Brain microvascular endothelial cell (primary cell): Measurements from ENCODE around the gene PNKP.

Source experiments
- DNase-seq: peaks from one replicate; pipeline ENCODE4 v3.0.0-alpha.2; 2020
- H3K27ac ChIP-seq: fragments of 250-450 bp; sonication (Bioruptor Pico); 2 replicates; pipeline ENCODE4 v1.5.1; 2020; ENCODE audit warnings: mild to moderate bottlenecking, moderate library complexity
- H3K27me3 ChIP-seq: fragments of 250-450 bp; sonication (Bioruptor Pico); replicated peaks from 2 replicates; pipeline ENCODE4 v1.5.1; 2020; ENCODE audit warnings: mild to moderate bottlenecking
- H3K36me3 ChIP-seq: fragments of 250-450 bp; sonication (Bioruptor Pico); replicated peaks from 2 replicates; pipeline ENCODE4 v1.5.1; 2020; ENCODE audit warnings: mild to moderate bottlenecking
- H3K4me3 ChIP-seq: 2 replicates; pipeline ENCODE4 v1.5.1; 2011; ENCODE audit warnings: low read depth, mild to moderate bottlenecking, control low read depth, low read length, moderate library complexity
- CTCF ChIP-seq: IDR thresholded peaks from 2 replicates; pipeline ENCODE4 v1.5.1; 2011; ENCODE audit warnings: low read depth, mild to moderate bottlenecking, moderate library complexity, low read length, control low read depth, inconsistent platforms; ENCODE audit errors: missing control alignments
- in situ Hi-C: cut with HindIII; loops from 2 replicates; pipeline ENCODE4 v1.10.0; 2017; ENCODE audit warnings: low sequenced_read_pairs, low pct_ligation_motif_present

PNKP gene

DNA sequence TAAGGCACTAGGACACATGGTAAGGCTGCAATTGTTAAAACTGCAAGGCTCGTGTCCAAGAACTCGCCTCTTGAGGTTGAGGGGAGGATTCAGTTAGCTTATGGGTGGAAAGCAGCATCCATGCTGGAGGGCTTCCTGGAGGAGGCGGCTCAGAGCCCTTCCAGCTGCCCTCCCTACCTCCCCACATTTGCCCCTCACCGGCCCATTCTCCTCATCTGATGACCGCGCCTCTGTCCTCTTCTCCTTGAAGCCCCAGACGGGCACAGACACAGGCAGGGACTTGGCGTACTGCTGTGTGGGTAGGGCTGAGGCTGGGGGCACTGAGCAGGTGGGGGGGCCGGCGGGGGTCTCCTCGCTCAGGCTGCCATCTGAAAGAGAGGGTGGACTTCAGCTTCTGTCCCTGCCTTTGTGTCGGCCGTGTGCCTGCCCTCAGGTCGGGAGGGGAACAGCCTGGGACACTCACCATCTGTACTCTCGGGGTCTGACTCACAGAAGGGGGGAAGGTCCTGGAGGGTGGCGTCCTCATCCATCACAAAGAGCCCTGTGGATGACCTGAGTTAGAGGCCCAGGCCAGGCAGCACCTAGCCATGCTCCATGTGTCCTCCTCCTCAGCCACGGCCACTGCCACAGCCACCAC is 4.1 kb upstream of the PNKP start:
- no peaks in the 10 kb centered on the region for H3K27me3 ChIP-seq
- TF ChIP-seq CTCF, result no peak
- no peak for DNase-seq
- H3K27ac ChIP-seq, result no peak overlapping the region
- in situ Hi-C loops, result no loop called here
- peaks cover 4% of the 10 kb centered on the region for H3K36me3 ChIP-seq
- no peak overlapping the region for H3K4me3 ChIP-seq

- no peak for TF ChIP-seq CTCF
- peak overlapping the region; percentile 27 for H3K27ac ChIP-seq
- no peaks in the 10 kb centered on the region for H3K27me3 ChIP-seq
- in situ Hi-C loops, result no loop called here
- H3K4me3 ChIP-seq, result peak overlapping the region; percentile 55
- no peak for DNase-seq
- H3K36me3 ChIP-seq, result peaks cover 3% of the 10 kb centered on the region
Measured at GRCh38 chr19:49870309-49870901, 3.0 kb upstream of the PNKP start.

- in situ Hi-C loops, result no loop called here
Measured at GRCh38 chr19:49869484-49870308, 2.3 kb upstream of the PNKP start.

GRCh38 chr19:49869009-49869483 is 1.7 kb upstream of the PNKP start:
- no peak for DNase-seq
- Histone ChIP-seq H3K36me3 (peaks cover 13% of the 10 kb centered on the region), H3K4me3 (peak overlapping the region; percentile 42), H3K27me3 (no peaks in the 10 kb centered on the region), H3K27ac (no peak overlapping the region)
- in situ Hi-C loops, result no loop called here
- TF ChIP-seq CTCF, result no peak

More at GRCh38 chr19:49869484-49870308, 2.3 kb upstream of the PNKP start:
- Histone ChIP-seq H3K4me3 (peak overlapping the region; percentile 55), H3K27ac (peak overlapping the region; percentile 27), H3K36me3 (peaks cover 7% of the 10 kb centered on the region), H3K27me3 (no peaks in the 10 kb centered on the region)
- TF ChIP-seq CTCF, result no peak
- DNase-seq, result peak; percentile 100

DNA sequence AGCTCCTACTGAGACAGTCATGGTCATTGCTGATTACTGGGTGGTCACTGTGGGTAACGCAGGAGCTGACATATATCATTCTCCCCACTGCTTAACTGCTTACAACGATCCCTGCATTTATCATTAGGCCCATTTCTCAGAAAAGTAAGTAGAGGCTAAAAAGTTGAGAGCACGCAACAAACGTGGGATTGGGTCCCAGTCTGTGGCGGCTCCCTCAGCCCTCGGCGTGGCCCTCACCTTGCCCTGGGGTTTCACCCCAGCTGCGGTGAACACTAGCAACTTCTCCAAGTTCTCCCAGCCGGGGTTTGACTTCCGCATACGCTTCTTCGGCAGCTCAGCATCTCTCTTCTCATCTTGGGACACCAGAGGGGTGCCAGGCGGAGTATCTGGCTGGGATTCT is 2.5 kb downstream of the PNKP start:
- Histone ChIP-seq H3K4me3 (no peak overlapping the region), H3K27ac (no peak overlapping the region), H3K27me3 (no peaks in the 10 kb centered on the region), H3K36me3 (peaks cover 41% of the 10 kb centered on the region)
- in situ Hi-C loops, result no loop called here
- no peak for TF ChIP-seq CTCF
- no peak for DNase-seq
